GM23338 (cell line): ENCODE measurements around the gene TIMM10. TPM values are rescaled to one million over a fixed set of nuclear protein-coding genes. Genes with fewer than 3 reads are reported as not detected.

Source experiments
- ATAC-seq: fragments of 200-7000 bp; cut with Tn5 transposase; 3 replicates; pipeline ENCODE4 v1.9.1; 2020
- DNase-seq: peaks from one replicate; pipeline ENCODE4 v3.0.0-alpha.2; 2015; ENCODE audit warnings: low spot score
- H2AFZ ChIP-seq: fragments of 200-600 bp; sonication (generic); 2 replicates; pipeline ENCODE4 v1.8.0; 2016; ENCODE audit warnings: antibody characterized with exemption, mild to moderate bottlenecking, moderate library complexity
- H3F3A ChIP-seq: fragments of 200-600 bp; sonication (generic); replicated peaks from 2 replicates; pipeline ENCODE4 v1.8.0; 2017; ENCODE audit warnings: antibody characterized with exemption, mixed run types, low read depth
- H3K27ac ChIP-seq: fragments of 200-600 bp; sonication (generic); 2 replicates; pipeline ENCODE4 v1.6.1; 2016; ENCODE audit warnings: low read depth
- H3K27me3 ChIP-seq: fragments of 200-600 bp; sonication (generic); 2 replicates; pipeline ENCODE4 v1.8.0; 2016; ENCODE audit warnings: mild to moderate bottlenecking, mixed run types, moderate library complexity; ENCODE audit not compliant: insufficient read depth
- H3K36me3 ChIP-seq: fragments of 200-600 bp; sonication (generic); 2 replicates; pipeline ENCODE4 v1.8.0; 2016; ENCODE audit warnings: mild to moderate bottlenecking; ENCODE audit not compliant: insufficient read depth
- H3K4me1 ChIP-seq: fragments of 200-600 bp; sonication (generic); 2 replicates; pipeline ENCODE4 v1.8.0; 2016; ENCODE audit warnings: mild to moderate bottlenecking, moderate library complexity; ENCODE audit not compliant: insufficient read depth
- H3K4me2 ChIP-seq: fragments of 200-600 bp; sonication (generic); 2 replicates; pipeline ENCODE4 v1.7.1; 2017; ENCODE audit warnings: mixed run types
- H3K4me3 ChIP-seq: fragments of 200-600 bp; sonication (generic); 2 replicates; pipeline ENCODE4 v1.6.1; 2016; ENCODE audit warnings: mixed run types
- H3K79me2 ChIP-seq: fragments of 200-600 bp; sonication (generic); replicated peaks from 2 replicates; pipeline ENCODE4 v1.8.0; 2017; ENCODE audit warnings: mild to moderate bottlenecking; ENCODE audit not compliant: insufficient read depth
- H3K9me2 ChIP-seq: fragments of 200-600 bp; sonication (generic); 2 replicates; pipeline ENCODE4 v1.8.0; 2017; ENCODE audit not compliant: insufficient read depth
- H4K20me1 ChIP-seq: fragments of 200-600 bp; sonication (generic); replicated peaks from 2 replicates; pipeline ENCODE4 v1.8.0; 2017; ENCODE audit warnings: mild to moderate bottlenecking; ENCODE audit not compliant: insufficient read depth
- H3K27ac Mint-ChIP-seq: 2 replicates; pipeline ENCODE4 v1.8.0; 2020; ENCODE audit warnings: inconsistent platforms, mild to moderate bottlenecking, moderate library complexity, mixed read lengths
- H3K27me3 Mint-ChIP-seq: 3 replicates; pipeline ENCODE4 v1.8.0; 2022; ENCODE audit warnings: low read depth, mild to moderate bottlenecking, moderate library complexity, mixed read lengths, inconsistent platforms; ENCODE audit not compliant: insufficient read depth, poor library complexity
- H3K36me3 Mint-ChIP-seq: 3 replicates; pipeline ENCODE4 v1.8.0; 2021; ENCODE audit warnings: low read depth, mild to moderate bottlenecking, inconsistent platforms, moderate library complexity, mixed read lengths
- H3K4me1 Mint-ChIP-seq: 3 replicates; pipeline ENCODE4 v1.8.0; 2020; ENCODE audit warnings: mild to moderate bottlenecking, inconsistent platforms, mixed read lengths
- H3K4me3 Mint-ChIP-seq: 3 replicates; pipeline ENCODE4 v1.8.0; 2021; ENCODE audit warnings: moderate library complexity, mild to moderate bottlenecking, inconsistent platforms, mixed read lengths
- H3K9me3 Mint-ChIP-seq: 3 replicates; pipeline ENCODE4 v1.8.0; 2020; ENCODE audit warnings: moderate library complexity, mild to moderate bottlenecking, inconsistent platforms, mixed read lengths
- CREB1 ChIP-seq: fragments of 250-450 bp; sonication (Bioruptor Pico); IDR thresholded peaks from 2 replicates; pipeline ENCODE4 v1.5.0; 2020; ENCODE audit warnings: low read depth, mild to moderate bottlenecking, moderate library complexity
- CTCF ChIP-seq, 2 experiments: fragments of 200-600 bp in 1 of 2; sonication (generic) in 1 of 2; conservative IDR thresholded peaks; 2 replicates each; pipeline versions ENCODE4 v1.5.1 to v1.6.1; 2016 to 2017; ENCODE audit warnings: antibody characterized with exemption in 2 of 2, low read depth in 2 of 2, mild to moderate bottlenecking in 2 of 2, moderate library complexity in 1 of 2
- EZH2 ChIP-seq: fragments of 200-600 bp; sonication (generic); IDR thresholded peaks from one replicate; pipeline ENCODE4 v1.8.0; 2017; ENCODE audit warnings: antibody characterized with exemption, mild to moderate bottlenecking, low read depth; ENCODE audit not compliant: unreplicated experiment
- EZH2phosphoT487 ChIP-seq: fragments of 200-600 bp; sonication (generic); IDR thresholded peaks from one replicate; pipeline ENCODE4 v1.8.1; 2018; ENCODE audit warnings: antibody characterized with exemption; ENCODE audit not compliant: unreplicated experiment
- JUNB ChIP-seq: IDR thresholded peaks from one replicate; pipeline ENCODE4 v1.6.1; 2016; ENCODE audit warnings: antibody characterized with exemption; ENCODE audit not compliant: unreplicated experiment
- POLR2AphosphoS5 ChIP-seq: IDR thresholded peaks from 2 replicates; pipeline ENCODE4 v1.6.1; 2016; ENCODE audit warnings: antibody characterized with exemption, low read depth
- REST ChIP-seq: IDR thresholded peaks from one replicate; pipeline ENCODE4 v1.6.1; 2018; ENCODE audit warnings: antibody characterized with exemption; ENCODE audit not compliant: unreplicated experiment
- STAT1 ChIP-seq: IDR thresholded peaks from one replicate; pipeline ENCODE4 v1.6.1; 2016; ENCODE audit warnings: antibody characterized with exemption; ENCODE audit not compliant: unreplicated experiment
- ZNF331 ChIP-seq: fragments of 250-450 bp; sonication (Bioruptor Pico); IDR thresholded peaks from 2 replicates; pipeline ENCODE4 v1.5.0; 2020; ENCODE audit warnings: low read depth, mild to moderate bottlenecking, moderate library complexity
- ZNF462 ChIP-seq: fragments of 250-450 bp; sonication (Bioruptor Pico); IDR thresholded peaks from 2 replicates; pipeline ENCODE4 v1.5.0; 2020; ENCODE audit warnings: mild to moderate bottlenecking, moderate library complexity
- polyA plus RNA-seq: library from polyadenylated mRNA; unstranded; fragments of >200 nt; fragmentation: Nextera tagmentation; extraction: Ambion mirVana; gene quantifications from 2 replicates; pipeline ENCODE4 v1.2.1, GENCODE V29; 2016
- total RNA-seq: library from RNA; depleted of rRNA; stranded (reverse); fragments of >200 nt; shearing (Covaris generic); gene quantifications from 2 replicates; pipeline ENCODE4 v1.2.3, GENCODE V29; 2014

TIMM10 gene
- total and polyA plus RNA-seq, 2 experiments from 2014 or later = 59.1 to 194 TPM

- TF ChIP-seq REST (no peak), CTCF (conservative IDR thresholded peaks at IDR 0.05; ENCODE audit: low read depth in 2 of 2) (no peak), EZH2phosphoT487 (no peak)
Measured at GRCh38 chr11:57545883-57546282, 15.3 kb upstream of the TIMM10 start (continued).

GRCh38 chr11:57544566-57544965 is 14.0 kb upstream of the TIMM10 start:
- Mint-ChIP-seq H3K4me3 (no peak overlapping the region), H3K9me3 (peaks cover 3% of the 10 kb centered on the region; the same call in 2 of the 3 replicates), H3K27ac (no peak overlapping the region), H3K36me3 (peaks cover 7% of the 10 kb centered on the region; the same call in 2 of the 3 replicates), H3K4me1 (peaks cover 20% of the 10 kb centered on the region), H3K27me3 (peaks cover 18% of the 10 kb centered on the region)
- H4K20me1 ChIP-seq = no peaks in the 10 kb centered on the region
- H3K27me3 ChIP-seq = no peaks in the 10 kb centered on the region
- H3K4me3 ChIP-seq = no peak overlapping the region
- H3K36me3 ChIP-seq = no peaks in the 10 kb centered on the region
- no peak overlapping the region for H3K4me2 ChIP-seq
- no peaks in the 10 kb centered on the region for H3K79me2 ChIP-seq
- H3K4me1 ChIP-seq = peaks cover 16% of the 10 kb centered on the region; the same call in 1 of the 2 replicates
- no peaks in the 10 kb centered on the region for H3K9me2 ChIP-seq
- H3F3A ChIP-seq = no peaks in the 10 kb centered on the region
- no peak for DNase-seq
- no peak for ATAC-seq
- no peak overlapping the region for H3K27ac ChIP-seq
- no peak overlapping the region for H2AFZ ChIP-seq
- TF ChIP-seq ZNF331 = no peak
- no peak for TF ChIP-seq CREB1 (CRISPR knock-in tag)
- no peak for TF ChIP-seq CTCF (conservative IDR thresholded peaks at IDR 0.05; ENCODE audit: low read depth in 2 of 2)
- no peak for TF ChIP-seq EZH2
- no peak for TF ChIP-seq EZH2phosphoT487
- TF ChIP-seq ZNF462 = no peak
- TF ChIP-seq STAT1 = no peak
- TF ChIP-seq JUNB = no peak
- TF ChIP-seq POLR2AphosphoS5 = no peak
